GM19328 (cell line): ENCODE results near the gene SERPIND1.
A peak's percentile ranks its signal among the peaks of the same experiment; 100 is the strongest.
"Not testable (repeated sequence)": the region's sequence is repeated elsewhere in the genome, so short reads cannot be mapped to it uniquely, and the experiment has no call there.

Experiments
- ATAC-seq: cut with Tn5 transposase; IDR thresholded peaks from one replicate; pipeline ENCODE4 v1.9.1; 2021; ENCODE audit warnings: mild to moderate bottlenecking, moderate library complexity; ENCODE audit not compliant: unreplicated experiment

Gene SERPIND1

DNA sequence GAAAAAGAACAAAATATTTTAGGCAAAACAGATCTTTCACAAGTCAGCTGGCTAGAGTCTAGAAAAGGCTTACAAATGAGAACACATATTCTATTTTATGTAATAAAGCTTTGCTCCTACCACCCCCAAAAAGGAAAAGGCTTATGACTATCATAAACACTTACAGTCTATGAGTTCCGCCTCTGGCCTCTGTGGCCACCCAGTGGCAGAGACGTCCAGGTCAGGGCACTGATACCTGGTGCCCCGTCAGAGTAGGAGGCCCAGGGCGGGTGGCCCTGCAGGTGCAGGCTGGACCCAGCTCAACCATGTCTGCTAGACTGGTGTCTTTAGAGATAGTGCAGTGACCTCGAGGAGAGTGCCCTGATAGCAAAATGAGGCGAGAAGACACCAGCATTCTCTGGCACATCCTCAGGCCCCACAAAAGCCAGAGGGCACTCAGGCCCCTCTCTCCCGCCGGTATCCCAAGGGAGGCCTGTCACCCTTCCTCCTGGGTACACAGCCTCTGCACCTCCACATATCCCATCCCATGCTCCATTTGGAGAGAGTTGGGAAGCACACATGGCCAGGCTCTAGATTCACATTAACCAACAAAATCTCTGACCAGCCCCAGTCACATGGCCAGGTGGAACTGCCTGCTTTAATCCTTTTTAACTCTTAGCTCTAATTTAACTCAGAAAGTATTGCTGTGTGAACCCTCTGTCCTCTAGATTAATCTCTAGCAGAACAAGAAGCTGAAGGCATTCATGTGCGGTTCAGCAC is 27.3 kb upstream of the SERPIND1 start:
- no peak for ATAC-seq

GRCh38 chr22:20747223-20747622 is 26.7 kb upstream of the SERPIND1 start:
- ATAC-seq = no peak

DNA sequence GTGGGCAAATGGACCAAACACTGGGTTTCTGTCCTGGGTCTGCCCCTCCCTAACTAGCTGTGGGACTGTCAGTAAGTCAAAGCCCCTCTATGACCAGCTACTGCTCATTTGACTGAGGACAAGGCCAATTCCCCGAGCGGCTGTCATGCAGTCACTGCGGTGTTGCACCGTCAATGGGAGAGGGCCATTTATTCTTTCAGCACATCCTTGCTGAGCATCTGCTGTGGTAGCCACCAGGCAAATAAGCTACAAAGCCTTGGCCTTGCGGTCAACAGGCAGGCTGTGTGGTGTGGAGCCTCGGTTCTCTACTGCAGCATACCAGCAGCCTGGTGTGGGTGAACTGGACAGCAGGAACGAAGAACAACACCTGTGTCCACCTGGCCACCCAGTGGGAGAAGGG is 25.8 kb upstream of the SERPIND1 start:
- no peak for ATAC-seq

GRCh38 chr22:20748731-20749428 is 25.0 kb upstream of the SERPIND1 start:
- ATAC-seq = peak; percentile 43

- no peak for ATAC-seq
Measured at GRCh38 chr22:20749453-20749852, 24.5 kb upstream of the SERPIND1 start.

DNA sequence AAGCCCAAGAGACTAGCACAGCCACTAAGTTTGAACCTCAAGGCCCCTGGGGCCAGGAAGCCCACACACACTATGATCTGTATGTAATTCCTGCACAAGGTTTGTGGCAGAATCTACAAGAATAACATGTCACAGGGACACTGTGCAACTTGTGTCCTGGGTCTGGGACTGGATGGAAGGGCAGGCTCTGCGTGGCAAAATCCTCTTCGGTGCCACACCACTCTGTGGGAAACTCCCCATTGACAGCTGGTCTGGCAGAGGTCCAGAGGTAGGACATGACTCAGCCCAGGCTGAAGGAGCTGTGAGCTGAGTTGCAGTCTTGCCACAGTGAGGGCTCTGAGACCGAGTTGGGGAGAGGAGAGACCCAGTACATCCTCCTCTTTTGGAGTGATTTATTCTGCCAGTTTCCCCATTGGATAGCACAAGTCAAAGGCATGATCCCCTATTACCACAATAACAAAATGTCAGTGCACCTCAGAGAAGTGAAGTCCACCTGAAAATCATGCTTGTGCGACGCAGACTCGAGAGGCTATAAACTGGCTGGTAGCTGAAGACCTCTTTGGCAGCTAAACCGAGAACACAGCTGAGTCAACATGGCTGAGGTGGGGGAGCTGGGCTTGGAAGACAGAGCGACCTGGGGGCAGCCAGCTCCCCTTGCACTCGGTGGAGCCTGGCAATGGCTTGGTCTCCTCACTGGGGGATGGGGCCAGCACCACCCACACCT is 23.3 kb upstream of the SERPIND1 start:
- ATAC-seq = no peak

- no peak for ATAC-seq
Measured at GRCh38 chr22:20751185-20751851, 22.6 kb upstream of the SERPIND1 start.

DNA sequence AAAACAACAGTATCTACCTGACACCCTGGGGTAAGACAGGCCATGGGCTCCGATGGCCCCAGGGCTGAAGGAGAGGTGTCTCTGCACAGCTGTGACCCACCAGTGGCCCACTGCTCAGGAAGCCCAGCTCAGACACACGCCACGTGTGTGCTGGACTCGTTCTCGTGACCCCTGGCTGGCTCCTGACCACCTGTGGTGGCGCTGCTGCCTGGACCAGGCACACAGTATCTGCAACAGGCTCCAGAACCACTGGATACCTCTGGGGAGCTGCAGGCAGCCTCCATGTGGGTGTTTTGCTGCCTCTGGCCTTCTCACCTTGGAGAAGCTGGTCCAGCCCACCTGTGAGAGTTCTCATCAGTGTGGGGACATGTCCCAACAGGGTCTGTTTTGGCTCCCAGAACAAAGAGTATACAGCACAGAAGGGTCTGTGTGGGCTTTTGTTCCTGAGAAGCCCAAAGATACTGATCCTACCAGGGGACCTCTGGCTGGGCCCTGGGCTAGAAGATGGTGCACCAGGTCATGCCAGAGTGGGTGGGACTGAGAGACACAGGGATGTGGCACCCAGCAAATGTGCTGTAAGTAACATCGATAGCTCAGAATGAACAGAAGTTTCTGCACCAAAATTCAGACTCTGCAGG is 21.7 kb upstream of the SERPIND1 start:
- no peak for ATAC-seq

DNA sequence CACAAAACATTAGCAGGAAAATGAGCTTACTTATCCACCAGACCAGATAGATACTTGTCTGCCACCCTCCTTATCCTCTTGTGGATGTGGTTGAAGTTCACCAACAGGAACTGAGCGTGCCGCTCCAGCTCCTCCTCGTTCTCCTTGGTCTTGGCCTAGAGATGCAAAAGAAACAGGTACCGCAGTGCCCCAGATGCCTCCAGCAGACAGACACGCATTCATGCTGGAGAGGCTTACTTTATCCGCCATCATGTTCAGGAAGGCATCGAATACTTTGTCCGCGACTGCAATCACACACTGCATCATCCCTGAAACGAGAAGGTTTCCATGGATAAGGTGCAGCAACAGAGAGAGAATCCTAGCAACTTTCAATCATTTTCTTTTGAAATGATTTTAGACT is 21.0 kb upstream of the SERPIND1 start:
- ATAC-seq = no peak

DNA sequence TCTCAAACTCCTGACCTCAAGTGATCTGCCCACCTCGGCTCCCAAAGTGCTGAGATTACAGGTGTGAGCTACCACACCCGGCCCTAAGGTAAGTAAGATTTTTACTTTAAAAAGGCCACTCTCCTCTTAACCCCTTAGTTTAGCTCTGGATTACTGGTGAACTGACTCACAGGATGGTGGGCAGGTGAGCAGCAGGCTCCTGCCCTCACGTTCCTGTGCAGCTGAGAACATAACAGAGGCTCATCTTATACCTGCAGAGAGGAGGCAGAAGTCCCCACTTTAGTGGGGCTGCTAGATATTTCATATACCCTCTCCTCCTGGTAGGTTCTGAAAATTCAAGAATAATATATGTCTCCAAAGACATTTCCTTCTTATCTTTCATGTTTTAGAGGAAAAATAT is 17.1 kb upstream of the SERPIND1 start:
- ATAC-seq = no peak

DNA sequence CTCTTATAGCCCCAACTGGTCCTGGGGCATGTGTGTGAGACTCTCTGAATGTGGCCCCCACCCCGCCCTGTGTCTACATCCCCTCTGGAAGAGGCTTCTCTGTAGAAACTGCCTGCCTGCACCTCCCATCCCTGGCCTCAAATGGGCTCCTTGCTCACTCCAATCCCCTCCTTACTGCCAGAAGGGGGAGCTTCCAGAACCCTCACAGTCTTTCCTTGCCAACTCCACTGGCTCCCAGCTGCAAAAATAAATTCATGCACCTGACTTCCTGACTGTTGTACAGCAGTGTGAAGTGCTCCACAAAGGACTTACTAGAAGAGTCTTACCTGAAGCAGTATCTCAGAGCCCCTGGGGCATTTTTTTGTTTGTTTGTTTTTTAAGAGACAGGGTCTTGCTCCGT is 15.2 kb upstream of the SERPIND1 start:
- no peak for ATAC-seq

- no peak for ATAC-seq
Measured at GRCh38 chr22:20760084-20760483, 13.8 kb upstream of the SERPIND1 start.

GRCh38 chr22:20761536-20761935 is 12.4 kb upstream of the SERPIND1 start:
- ATAC-seq = no peak

- ATAC-seq = no peak
Measured at GRCh38 chr22:20762233-20762796, 11.6 kb upstream of the SERPIND1 start.

- no peak for ATAC-seq
Measured at GRCh38 chr22:20763630-20764470, 10.1 kb upstream of the SERPIND1 start.

DNA sequence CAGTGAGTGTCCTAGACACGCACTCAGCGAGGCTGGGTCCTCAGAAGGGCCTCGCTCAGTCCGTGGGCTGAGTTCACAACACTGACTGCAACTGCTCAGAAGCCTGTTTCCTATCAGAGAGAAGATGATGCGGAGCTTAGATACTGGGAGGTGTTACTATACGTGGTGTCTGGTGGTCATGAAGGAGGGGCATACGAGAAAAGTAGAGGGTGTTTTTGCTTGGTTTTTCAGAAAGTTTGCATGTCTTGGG is 9.5 kb upstream of the SERPIND1 start:
- no peak for ATAC-seq

DNA sequence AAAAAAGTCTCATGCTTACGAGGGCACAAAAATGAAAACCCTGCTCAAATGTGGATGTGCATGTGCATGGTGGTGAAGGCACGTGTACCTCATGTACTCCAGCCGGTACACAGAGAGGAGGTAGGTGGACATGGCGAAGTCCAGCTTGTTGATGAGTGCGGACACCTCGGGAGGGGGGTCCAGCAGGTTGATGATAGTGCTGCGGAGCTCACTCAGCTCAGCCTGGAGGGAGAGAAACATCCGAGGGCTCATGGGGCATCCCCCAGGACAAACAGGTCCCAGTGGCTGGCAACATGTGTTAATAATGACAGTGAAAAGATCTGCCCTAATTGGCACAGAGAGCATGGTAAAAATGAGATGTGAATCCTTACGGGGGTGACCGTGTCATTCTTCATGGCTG is 9.2 kb upstream of the SERPIND1 start:
- no peak for ATAC-seq

DNA sequence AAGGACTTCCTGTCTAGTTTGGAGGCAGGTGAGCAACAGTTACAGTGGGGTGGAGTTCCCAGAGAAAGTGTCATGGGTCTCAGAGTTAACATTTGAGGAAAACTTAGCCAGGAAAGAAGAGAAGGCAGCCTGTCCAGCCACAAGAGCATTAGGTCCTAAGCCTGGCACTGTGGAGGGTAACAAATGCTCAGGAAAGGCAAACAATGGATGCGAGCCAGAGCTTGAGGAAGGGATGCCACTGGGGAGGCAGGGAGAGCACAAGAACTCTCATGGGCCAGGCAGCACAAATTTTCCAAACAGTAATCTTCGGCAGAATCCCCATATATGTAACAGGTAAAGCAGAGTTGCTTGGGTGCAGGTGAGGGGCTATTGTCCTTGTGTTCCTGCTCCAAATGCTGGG is 8.0 kb upstream of the SERPIND1 start:
- no peak for ATAC-seq

DNA sequence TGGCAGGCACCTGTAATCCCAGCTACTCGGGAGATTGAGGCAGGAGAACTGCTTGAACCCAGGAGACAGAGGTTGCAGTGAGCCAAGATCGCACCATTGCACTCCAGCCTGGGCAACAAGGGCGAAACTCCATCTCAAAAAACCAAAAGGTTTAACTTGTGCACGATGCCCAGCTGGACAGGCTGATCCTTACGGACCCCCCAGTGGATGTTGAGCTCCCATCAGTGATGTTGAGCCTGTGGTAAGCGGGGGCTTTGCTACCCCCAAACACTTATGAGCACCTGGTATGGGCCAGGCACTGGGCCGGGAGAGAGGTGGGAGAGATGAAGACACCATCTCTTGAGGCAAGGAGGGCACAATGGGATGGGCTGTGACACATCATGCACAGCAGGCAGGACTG is 7.4 kb upstream of the SERPIND1 start:
- ATAC-seq = no peak

DNA sequence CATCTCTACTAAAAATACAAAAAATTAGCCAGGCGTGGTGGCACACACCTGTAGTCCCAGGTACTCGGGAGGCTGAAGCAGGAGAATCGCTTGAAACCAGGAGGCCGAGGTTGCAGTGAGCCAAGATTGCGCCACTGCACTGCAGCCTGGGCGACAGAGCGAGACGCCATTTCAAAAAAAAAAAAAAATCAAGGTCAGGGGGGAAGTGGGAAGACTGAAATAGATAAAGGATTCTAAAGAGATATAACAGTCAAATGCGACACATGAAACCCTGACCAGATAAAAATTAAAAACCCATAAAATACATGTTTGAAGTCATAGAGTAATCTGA is 4.5 kb upstream of the SERPIND1 start:
- not testable (repeated sequence) for ATAC-seq
